ENCODE measurements around the gene ZNF827.

Gene ZNF827

DNA sequence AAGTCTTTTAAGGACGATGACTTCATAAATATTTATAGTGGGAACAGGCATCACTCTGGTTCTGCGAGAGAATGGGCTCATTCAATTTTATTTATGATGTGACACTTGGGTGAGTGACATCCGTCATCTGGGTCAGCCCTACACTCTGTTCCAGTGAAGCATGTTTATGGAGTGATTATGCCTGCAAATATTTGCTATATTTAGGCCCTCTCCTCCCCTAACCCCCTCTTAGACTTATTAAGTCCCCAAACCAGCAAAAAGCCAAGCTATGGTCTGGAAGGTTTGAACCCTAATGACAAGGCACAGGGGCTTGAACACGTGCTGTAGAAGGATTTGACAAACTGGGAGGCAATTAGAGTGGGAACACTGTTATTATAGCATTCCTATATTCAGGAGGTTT, 202.8 kb downstream of the ZNF827 start:
- in situ Hi-C loops (cut with HindIII; ENCODE audit: low sequenced_read_pairs), result no loop called here

GRCh38 chr4:145735347-145735675, 203.3 kb downstream of the ZNF827 start:
- in situ Hi-C loops (cut with HindIII; ENCODE audit: low sequenced_read_pairs), result no loop called here

More for the DNA sequence above, 202.8 kb downstream of the ZNF827 start:
- TF ChIP-seq, protein P1, sequence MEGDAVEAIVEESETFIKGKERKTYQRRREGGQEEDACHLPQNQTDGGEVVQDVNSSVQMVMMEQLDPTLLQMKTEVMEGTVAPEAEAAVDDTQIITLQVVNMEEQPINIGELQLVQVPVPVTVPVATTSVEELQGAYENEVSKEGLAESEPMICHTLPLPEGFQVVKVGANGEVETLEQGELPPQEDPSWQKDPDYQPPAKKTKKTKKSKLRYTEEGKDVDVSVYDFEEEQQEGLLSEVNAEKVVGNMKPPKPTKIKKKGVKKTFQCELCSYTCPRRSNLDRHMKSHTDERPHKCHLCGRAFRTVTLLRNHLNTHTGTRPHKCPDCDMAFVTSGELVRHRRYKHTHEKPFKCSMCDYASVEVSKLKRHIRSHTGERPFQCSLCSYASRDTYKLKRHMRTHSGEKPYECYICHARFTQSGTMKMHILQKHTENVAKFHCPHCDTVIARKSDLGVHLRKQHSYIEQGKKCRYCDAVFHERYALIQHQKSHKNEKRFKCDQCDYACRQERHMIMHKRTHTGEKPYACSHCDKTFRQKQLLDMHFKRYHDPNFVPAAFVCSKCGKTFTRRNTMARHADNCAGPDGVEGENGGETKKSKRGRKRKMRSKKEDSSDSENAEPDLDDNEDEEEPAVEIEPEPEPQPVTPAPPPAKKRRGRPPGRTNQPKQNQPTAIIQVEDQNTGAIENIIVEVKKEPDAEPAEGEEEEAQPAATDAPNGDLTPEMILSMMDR (IDR thresholded peaks at IDR 0.05; ENCODE audit: low read depth, low read length, missing control alignments), result no peak
- no peak overlapping the region for H3K4me3 ChIP-seq (ENCODE audit: low read depth, low read length)
- DNase-seq (ENCODE audit: low read depth), result no peak

DNA sequence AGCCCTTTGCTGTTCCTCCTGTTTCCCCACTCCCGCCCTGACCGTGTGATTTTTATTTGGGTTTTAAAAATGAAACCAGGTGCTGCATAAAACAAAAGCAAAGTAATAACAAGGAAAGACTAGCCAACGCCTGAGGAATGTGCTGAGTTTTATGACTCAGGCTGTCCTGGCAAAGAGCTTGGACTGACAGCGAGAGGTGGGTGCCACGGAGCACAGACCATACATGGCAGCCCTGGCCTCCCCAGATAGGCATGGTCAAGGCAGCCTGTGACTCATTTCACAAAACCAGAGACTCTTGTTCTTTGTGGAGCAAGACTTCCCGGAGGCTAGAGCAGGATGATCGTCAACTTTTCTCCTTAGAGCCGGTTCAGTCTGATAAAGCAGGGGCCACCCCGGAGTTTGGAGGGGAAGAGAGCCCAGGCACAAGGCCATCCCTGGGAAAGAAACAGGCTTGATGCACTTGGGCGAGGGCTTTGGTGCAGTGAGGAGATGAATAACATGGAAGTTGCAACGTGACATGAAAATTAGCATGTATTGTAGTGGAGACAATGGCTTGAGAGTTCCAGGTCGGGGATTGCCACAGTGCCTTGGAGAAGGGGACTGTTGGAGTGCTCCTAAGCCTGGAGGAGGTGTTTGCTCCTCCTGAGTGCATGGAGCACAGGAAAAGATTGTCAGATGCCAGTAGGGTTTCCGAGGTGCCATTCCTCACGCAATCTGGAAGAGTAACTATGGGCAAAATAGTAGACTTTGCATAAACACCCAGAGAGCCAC, 203.9 kb downstream of the ZNF827 start:
- DNase-seq (ENCODE audit: low read depth), result peak; percentile 92
- in situ Hi-C loops (cut with HindIII; ENCODE audit: low sequenced_read_pairs), result no loop called here
- TF ChIP-seq, protein P1 (IDR thresholded peaks at IDR 0.05; ENCODE audit: low read depth, low read length, missing control alignments), result no peak
- no peak overlapping the region for H3K4me3 ChIP-seq (ENCODE audit: low read depth, low read length)

More at GRCh38 chr4:145735347-145735675, 203.3 kb downstream of the ZNF827 start:
- TF ChIP-seq, protein P1 (IDR thresholded peaks at IDR 0.05; ENCODE audit: low read depth, low read length, missing control alignments), result no peak
- H3K4me3 ChIP-seq (ENCODE audit: low read depth, low read length), result no peak overlapping the region
- peak; percentile 84 for DNase-seq (ENCODE audit: low read depth)

DNA sequence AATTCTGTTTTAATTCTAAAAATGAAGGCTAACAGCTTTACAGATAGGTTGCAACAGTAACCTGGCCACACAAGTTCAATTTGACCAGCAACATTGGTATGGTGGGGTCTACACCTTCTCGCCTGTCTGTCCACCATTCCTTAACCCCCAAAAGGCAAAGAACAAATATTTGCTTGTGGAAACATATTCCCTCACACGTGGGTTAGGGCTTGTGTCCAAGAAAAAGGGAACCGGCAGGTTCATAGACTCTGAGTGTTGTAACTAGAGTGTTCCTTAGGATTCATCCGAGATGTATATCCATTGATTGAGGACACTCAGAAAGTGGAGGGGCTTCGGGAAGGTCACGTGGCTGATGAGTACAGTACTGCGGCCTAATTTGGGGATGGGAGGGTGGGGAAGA, 204.6 kb downstream of the ZNF827 start:
- in situ Hi-C loops (cut with HindIII; ENCODE audit: low sequenced_read_pairs), result no loop called here
- DNase-seq (ENCODE audit: low read depth), result no peak
- no peak overlapping the region for H3K4me3 ChIP-seq (ENCODE audit: low read depth, low read length)
- TF ChIP-seq, protein P1 (IDR thresholded peaks at IDR 0.05; ENCODE audit: low read depth, low read length, missing control alignments), result no peak

DNA sequence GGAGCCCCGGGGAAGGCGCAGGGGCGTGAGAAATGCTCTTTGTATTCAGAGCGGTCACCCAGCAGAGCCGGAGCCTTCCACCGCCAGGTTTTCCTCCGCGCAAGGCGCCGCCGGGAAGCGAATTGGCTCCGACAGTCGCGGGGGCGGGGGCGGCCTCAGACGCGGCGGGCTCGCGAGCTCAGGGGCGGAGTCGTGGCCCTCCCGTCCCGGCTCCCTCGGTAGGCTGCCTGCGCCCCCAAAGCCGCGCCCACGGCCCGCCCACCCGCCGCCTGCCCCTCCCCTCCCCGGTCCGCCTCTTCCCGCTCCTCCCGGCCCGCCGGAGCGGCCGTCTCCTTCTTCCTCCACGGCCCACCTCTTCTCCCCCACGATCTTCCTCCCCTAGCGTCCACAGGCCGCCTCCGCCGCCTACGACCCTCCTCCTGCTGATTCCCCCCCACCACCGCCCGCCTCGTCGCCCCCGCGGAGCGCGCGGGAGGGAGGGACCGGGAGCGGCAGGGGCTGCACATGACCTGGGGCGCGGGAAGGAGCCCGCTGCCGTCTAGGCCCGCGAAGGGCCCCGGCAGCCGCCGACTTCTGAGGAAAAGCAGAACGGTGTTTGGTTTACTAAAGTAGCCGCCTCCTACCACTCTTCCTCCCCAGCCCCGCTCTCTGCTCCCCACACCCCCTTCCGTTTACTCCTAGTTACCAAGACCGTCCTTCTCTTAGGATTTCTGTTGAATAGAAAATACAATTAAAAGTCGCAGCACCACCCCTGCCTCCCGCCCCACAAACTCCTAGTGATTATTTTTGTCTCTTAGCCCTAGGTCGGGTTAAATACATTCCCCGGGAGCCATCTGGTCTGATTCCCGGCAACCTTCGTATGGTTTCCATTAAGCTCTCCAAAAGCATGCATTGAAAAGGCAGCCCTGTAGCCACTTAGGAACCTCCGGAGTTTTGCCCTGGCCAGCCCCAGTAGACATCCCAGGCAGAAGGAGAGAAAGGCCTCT, 205.4 kb downstream of the ZNF827 start:
- DNase-seq (ENCODE audit: low read depth), result peak; percentile 80
- TF ChIP-seq, protein P1 (IDR thresholded peaks at IDR 0.05; ENCODE audit: low read depth, low read length, missing control alignments), result no peak
- peak overlapping the region; percentile 43 for H3K4me3 ChIP-seq (ENCODE audit: low read depth, low read length)
- in situ Hi-C loops (cut with HindIII; ENCODE audit: low sequenced_read_pairs), result no loop called here

GRCh38 chr4:145732001-145732815, 206.4 kb downstream of the ZNF827 start:
- peak overlapping the region; percentile 42 for H3K4me3 ChIP-seq (ENCODE audit: low read depth, low read length)
- in situ Hi-C loops (cut with HindIII; ENCODE audit: low sequenced_read_pairs), result no loop called here
- TF ChIP-seq, protein P1 (IDR thresholded peaks at IDR 0.05; ENCODE audit: low read depth, low read length, missing control alignments), result no peak
- DNase-seq (ENCODE audit: low read depth), result no peak
